Natural killer cell (primary cell): Measurements from ENCODE around the gene MUC5AC. TPM values are rescaled to one million over a fixed set of nuclear protein-coding genes. Genes with fewer than 3 reads are reported as not detected.

Source experiments
- ATAC-seq, 3 donors: fragments of 150-1000 bp in 2 of 3; fragments of 200-7000 bp in 1 of 3; cut with Tn5 transposase; 1 replicate in 1 of 3; 2 replicates in 2 of 3; pipeline ENCODE4 v1.10.0; 2021; ENCODE audit warnings: mild to moderate bottlenecking in 2 of 3, moderate library complexity in 2 of 3
- DNase-seq, 2 donors: peaks; one replicate each; pipeline versions ENCODE4 v3.0.0 to v3.0.0-alpha.2; 2013 to 2021; ENCODE audit warnings: mixed read lengths in 1 of 2
- H3K27ac ChIP-seq: one replicate; pipeline ENCODE4 v1.5.1; 2013; ENCODE audit warnings: mild to moderate bottlenecking, low read length
- H3K27me3 ChIP-seq: one replicate; pipeline ENCODE4 v1.6.1; 2013; ENCODE audit warnings: low read length; ENCODE audit not compliant: control insufficient read depth, insufficient read depth
- H3K36me3 ChIP-seq: one replicate; pipeline ENCODE4 v1.6.1; 2013; ENCODE audit warnings: low read length; ENCODE audit not compliant: control insufficient read depth, insufficient read depth
- H3K4me1 ChIP-seq: one replicate; pipeline ENCODE4 v1.6.1; 2013; ENCODE audit warnings: low read length; ENCODE audit not compliant: control insufficient read depth, insufficient read depth
- H3K4me3 ChIP-seq: one replicate; pipeline ENCODE4 v1.5.1; 2013; ENCODE audit warnings: low read length
- H3K9me3 ChIP-seq: one replicate; pipeline ENCODE4 v1.6.1; 2013; ENCODE audit warnings: low read length; ENCODE audit not compliant: control insufficient read depth, insufficient read depth
- H3K27ac Mint-ChIP-seq, 2 donors: one replicate each; pipeline ENCODE4 v1.8.0; 2022; ENCODE audit warnings: mild to moderate bottlenecking in 2 of 2, mixed read lengths in 2 of 2, moderate library complexity in 1 of 2
- H3K27me3 Mint-ChIP-seq, 2 donors: one replicate each; pipeline ENCODE4 v1.8.0; 2022; ENCODE audit warnings: low read depth in 2 of 2, mixed read lengths in 2 of 2
- H3K36me3 Mint-ChIP-seq: one replicate; pipeline ENCODE4 v1.8.0; 2022; ENCODE audit warnings: mixed read lengths
- H3K4me1 Mint-ChIP-seq, 2 donors: one replicate each; pipeline ENCODE4 v1.8.0; 2022; ENCODE audit warnings: mixed read lengths in 2 of 2
- H3K4me3 Mint-ChIP-seq: one replicate; pipeline ENCODE4 v1.8.0; 2022; ENCODE audit warnings: mild to moderate bottlenecking, moderate library complexity, mixed read lengths
- H3K9me3 Mint-ChIP-seq, 2 donors: one replicate each; pipeline ENCODE4 v1.8.0; 2022; ENCODE audit warnings: mixed read lengths in 2 of 2
- CTCF ChIP-seq: fragments of 200-600 bp; IDR thresholded peaks from one replicate; pipeline ENCODE4 v1.8.0; 2022; ENCODE audit warnings: antibody characterized with exemption
- WGBS: methylation state at CpG from one replicate; pipeline ENCODE4 v1.1.7; 2013; ENCODE audit warnings: missing lambda C conversion rate; ENCODE audit not compliant: insufficient coverage; 5-methylcytosine and 5-hydroxymethylcytosine counted together
- intact Hi-C: fragments of 100-400 bp; cut with micrococcal nuclease; formaldehyde crosslinking; loops from one replicate; pipeline ENCODE4 v1.14.2; 2022
- total RNA-seq, 4 donors: library from RNA; stranded (reverse); fragments of 120-200 nt in 1 of 4; gene quantifications; one replicate each; pipeline versions ENCODE4 v1.2.3 to v1.2.4, GENCODE V29; 2013 to 2022

The MUC5AC gene
- total RNA-seq, 3 donors from 2014 or later (not counting 1 experiment from before 2014, with no cell fraction given) = not detected

GRCh38 chr11:1233351-1234053, 75.7 kb downstream of the MUC5AC start:
- Histone ChIP-seq H3K4me3 (no peak overlapping the region), H3K36me3 (no peaks in the 10 kb centered on the region), H3K27ac (no peak overlapping the region), H3K27me3 (no peaks in the 10 kb centered on the region), H3K9me3 (no peaks in the 10 kb centered on the region), H3K4me1 (no peaks in the 10 kb centered on the region)
- ATAC-seq (no peak), DNase-seq (no peak)
- Mint-ChIP-seq H3K4me3 (no peak overlapping the region), H3K4me1 (no peaks in the 10 kb centered on the region), H3K36me3 (no peaks in the 10 kb centered on the region), H3K27me3 (no peaks in the 10 kb centered on the region), H3K27ac (no peak overlapping the region), H3K9me3 (no peaks in the 10 kb centered on the region)
- intact Hi-C loops = no loop called here
- 84% methylated on average over 18 of the region's 21 CpGs for WGBS
- no peak for TF ChIP-seq CTCF

GRCh38 chr11:1234054-1234720, 76.4 kb downstream of the MUC5AC start:
- no peaks in the 10 kb centered on the region for H3K27me3 Mint-ChIP-seq
- H3K27ac ChIP-seq = no peak overlapping the region
- no peaks in the 10 kb centered on the region for H3K27me3 ChIP-seq
- intact Hi-C loops = no loop called here
- TF ChIP-seq CTCF = no peak
- no peak overlapping the region for H3K4me3 Mint-ChIP-seq
- H3K9me3 Mint-ChIP-seq = no peaks in the 10 kb centered on the region
- H3K4me3 ChIP-seq = no peak overlapping the region
- DNase-seq (no peak), ATAC-seq (no peak)
- 85% methylated on average over 22 of the region's 22 CpGs for WGBS
- H3K4me1 ChIP-seq = no peaks in the 10 kb centered on the region
- no peaks in the 10 kb centered on the region for H3K36me3 ChIP-seq
- no peak overlapping the region for H3K27ac Mint-ChIP-seq
- H3K9me3 ChIP-seq = no peaks in the 10 kb centered on the region
- no peaks in the 10 kb centered on the region for H3K4me1 Mint-ChIP-seq
- no peaks in the 10 kb centered on the region for H3K36me3 Mint-ChIP-seq

GRCh38 chr11:1234771-1235305, 77.1 kb downstream of the MUC5AC start:
- no peak for DNase-seq
- 89% methylated on average over 23 of the region's 23 CpGs for WGBS
- H3K27ac Mint-ChIP-seq = no peak overlapping the region

More at GRCh38 chr11:1234771-1235305, 77.1 kb downstream of the MUC5AC start:
- Mint-ChIP-seq H3K9me3 (no peaks in the 10 kb centered on the region), H3K36me3 (no peaks in the 10 kb centered on the region), H3K4me1 (no peaks in the 10 kb centered on the region), H3K27me3 (no peaks in the 10 kb centered on the region), H3K4me3 (no peak overlapping the region)
- H3K27ac ChIP-seq = no peak overlapping the region
- no peak for ATAC-seq
- no peaks in the 10 kb centered on the region for H3K36me3 ChIP-seq
- no peaks in the 10 kb centered on the region for H3K4me1 ChIP-seq
- no peak overlapping the region for H3K4me3 ChIP-seq
- no peaks in the 10 kb centered on the region for H3K27me3 ChIP-seq
- no peaks in the 10 kb centered on the region for H3K9me3 ChIP-seq
- intact Hi-C loops = no loop called here
- no peak for TF ChIP-seq CTCF
